Measurements from ENCODE around the gene KRTAP4-3.
"Not testable (repeated sequence)": the region's sequence is repeated elsewhere in the genome, so short reads cannot be mapped to it uniquely, and the experiment has no call there.

KRTAP4-3 gene

GRCh38 chr17:41151525-41151924 lies 16.5 kb downstream of the KRTAP4-3 start:
- DNase-seq (ENCODE audit: low spot score): no peak

- DNase-seq (ENCODE audit: low spot score): no peak
These were observed 18.0 kb downstream of the KRTAP4-3 start for GRCh38 chr17:41150026-41150425.

- DNase-seq (ENCODE audit: low spot score): no peak
These were observed 18.4 kb downstream of the KRTAP4-3 start, which contains the start of gene KRTAP4-5 for GRCh38 chr17:41149652-41149985. TSS of gene KRTAP4-5 (minus strand) at chr17:41149825. CDS start at chr17:41149767, 58 bp downstream.

- DNase-seq (ENCODE audit: low spot score): not testable (repeated sequence)
These were observed 18.9 kb downstream of the KRTAP4-3 start for GRCh38 chr17:41148971-41149651.

- DNase-seq (ENCODE audit: low spot score): no peak
These were observed 20.4 kb downstream of the KRTAP4-3 start for GRCh38 chr17:41147531-41148204.

- DNase-seq (ENCODE audit: low spot score): no peak
These were observed 22.8 kb downstream of the KRTAP4-3 start for GRCh38 chr17:41145261-41145660.

- no peak for DNase-seq (ENCODE audit: low spot score)
These were observed 23.2 kb downstream of the KRTAP4-3 start for GRCh38 chr17:41144846-41145245.

GRCh38 chr17:41141361-41141760 lies 26.7 kb downstream of the KRTAP4-3 start:
- DNase-seq (ENCODE audit: low spot score): no peak

- no peak for DNase-seq (ENCODE audit: low spot score)
These were observed 27.5 kb downstream of the KRTAP4-3 start, which contains the start of gene KRTAP4-6 for GRCh38 chr17:41140360-41141131. TSS of gene KRTAP4-6 (minus strand) at chr17:41140544. CDS start at chr17:41140487, 57 bp downstream.

GRCh38 chr17:41139865-41140264 lies 28.2 kb downstream of the KRTAP4-3 start:
- not testable (repeated sequence) for DNase-seq (ENCODE audit: low spot score)

GRCh38 chr17:41133880-41134735 lies 33.9 kb downstream of the KRTAP4-3 start:
- peak; percentile 29 for DNase-seq (ENCODE audit: low spot score)

- DNase-seq (ENCODE audit: low spot score): no peak
These were observed 36.0 kb downstream of the KRTAP4-3 start for GRCh38 chr17:41131979-41132378.

GRCh38 chr17:41127371-41127770 lies 40.6 kb downstream of the KRTAP4-3 start:
- no peak for DNase-seq (ENCODE audit: low spot score)

- no peak for DNase-seq (ENCODE audit: low spot score)
These were observed 41.6 kb downstream of the KRTAP4-3 start for GRCh38 chr17:41126412-41126811.

- DNase-seq (ENCODE audit: low spot score): no peak
These were observed 43.0 kb downstream of the KRTAP4-3 start for GRCh38 chr17:41125064-41125463.

- DNase-seq (ENCODE audit: low spot score): not testable (repeated sequence)
These were observed 44.0 kb downstream of the KRTAP4-3 start, which contains the start of gene KRTAP4-12 for GRCh38 chr17:41123991-41124371. TSS of gene KRTAP4-12 (minus strand) at chr17:41124182. CDS start at chr17:41124122, 60 bp downstream.

GRCh38 chr17:41123292-41123990 lies 44.6 kb downstream of the KRTAP4-3 start:
- not testable (repeated sequence) for DNase-seq (ENCODE audit: low spot score)

GRCh38 chr17:41121742-41122141 lies 46.3 kb downstream of the KRTAP4-3 start:
- DNase-seq (ENCODE audit: low spot score): no peak

- DNase-seq (ENCODE audit: low spot score): peak; percentile 26
These were observed 48.0 kb downstream of the KRTAP4-3 start for GRCh38 chr17:41119696-41120690.

GRCh38 chr17:41118721-41119120 lies 49.3 kb downstream of the KRTAP4-3 start:
- no peak for DNase-seq (ENCODE audit: low spot score)

Measured in CD4-positive, alpha-beta T cell treated with Interleukin-6 at 100 ng/mL for 8 hours (primary cell).